Astrocyte of the cerebellum (primary cell): Measurements from ENCODE around the gene FEN1.

Experiments used
- DNase-seq: peaks from one replicate; pipeline ENCODE4 v3.0.0-alpha.2; 2011; ENCODE audit warnings: low read depth
- H3K4me3 ChIP-seq: 2 replicates; pipeline ENCODE4 v1.5.1; 2011; ENCODE audit warnings: mild to moderate bottlenecking, low read depth, low read length, moderate library complexity
- in situ Hi-C: cut with HindIII; loops from 2 replicates; pipeline ENCODE4 v1.10.0; 2017; ENCODE audit warnings: low sequenced_read_pairs
- TF ChIP-seq, protein P1 (sequence below): IDR thresholded peaks from 2 replicates; pipeline ENCODE4 v1.5.1; 2012; ENCODE audit warnings: low read length, low read depth, moderate library complexity, mild to moderate bottlenecking; ENCODE audit errors: missing control alignments

FEN1 gene

DNA sequence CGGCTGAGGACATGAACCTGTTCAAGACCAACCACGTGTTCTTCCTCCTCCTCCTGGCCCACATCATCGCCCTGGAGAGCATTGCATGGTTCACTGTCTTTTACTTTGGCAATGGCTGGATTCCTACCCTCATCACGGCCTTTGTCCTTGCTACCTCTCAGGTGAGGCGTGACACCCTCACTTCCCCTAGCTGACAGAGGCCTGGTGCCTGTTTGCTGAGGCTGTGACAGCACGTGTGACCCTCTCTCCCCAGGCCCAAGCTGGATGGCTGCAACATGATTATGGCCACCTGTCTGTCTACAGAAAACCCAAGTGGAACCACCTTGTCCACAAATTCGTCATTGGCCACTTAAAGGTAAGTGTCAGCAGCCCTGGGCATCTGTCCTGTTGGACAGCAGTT lies 47.7 kb downstream of the FEN1 start:
- in situ Hi-C loops, result no loop called here
- TF ChIP-seq, protein P1, sequence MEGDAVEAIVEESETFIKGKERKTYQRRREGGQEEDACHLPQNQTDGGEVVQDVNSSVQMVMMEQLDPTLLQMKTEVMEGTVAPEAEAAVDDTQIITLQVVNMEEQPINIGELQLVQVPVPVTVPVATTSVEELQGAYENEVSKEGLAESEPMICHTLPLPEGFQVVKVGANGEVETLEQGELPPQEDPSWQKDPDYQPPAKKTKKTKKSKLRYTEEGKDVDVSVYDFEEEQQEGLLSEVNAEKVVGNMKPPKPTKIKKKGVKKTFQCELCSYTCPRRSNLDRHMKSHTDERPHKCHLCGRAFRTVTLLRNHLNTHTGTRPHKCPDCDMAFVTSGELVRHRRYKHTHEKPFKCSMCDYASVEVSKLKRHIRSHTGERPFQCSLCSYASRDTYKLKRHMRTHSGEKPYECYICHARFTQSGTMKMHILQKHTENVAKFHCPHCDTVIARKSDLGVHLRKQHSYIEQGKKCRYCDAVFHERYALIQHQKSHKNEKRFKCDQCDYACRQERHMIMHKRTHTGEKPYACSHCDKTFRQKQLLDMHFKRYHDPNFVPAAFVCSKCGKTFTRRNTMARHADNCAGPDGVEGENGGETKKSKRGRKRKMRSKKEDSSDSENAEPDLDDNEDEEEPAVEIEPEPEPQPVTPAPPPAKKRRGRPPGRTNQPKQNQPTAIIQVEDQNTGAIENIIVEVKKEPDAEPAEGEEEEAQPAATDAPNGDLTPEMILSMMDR, result no peak
- no peak for DNase-seq
- H3K4me3 ChIP-seq, result no peak overlapping the region

DNA sequence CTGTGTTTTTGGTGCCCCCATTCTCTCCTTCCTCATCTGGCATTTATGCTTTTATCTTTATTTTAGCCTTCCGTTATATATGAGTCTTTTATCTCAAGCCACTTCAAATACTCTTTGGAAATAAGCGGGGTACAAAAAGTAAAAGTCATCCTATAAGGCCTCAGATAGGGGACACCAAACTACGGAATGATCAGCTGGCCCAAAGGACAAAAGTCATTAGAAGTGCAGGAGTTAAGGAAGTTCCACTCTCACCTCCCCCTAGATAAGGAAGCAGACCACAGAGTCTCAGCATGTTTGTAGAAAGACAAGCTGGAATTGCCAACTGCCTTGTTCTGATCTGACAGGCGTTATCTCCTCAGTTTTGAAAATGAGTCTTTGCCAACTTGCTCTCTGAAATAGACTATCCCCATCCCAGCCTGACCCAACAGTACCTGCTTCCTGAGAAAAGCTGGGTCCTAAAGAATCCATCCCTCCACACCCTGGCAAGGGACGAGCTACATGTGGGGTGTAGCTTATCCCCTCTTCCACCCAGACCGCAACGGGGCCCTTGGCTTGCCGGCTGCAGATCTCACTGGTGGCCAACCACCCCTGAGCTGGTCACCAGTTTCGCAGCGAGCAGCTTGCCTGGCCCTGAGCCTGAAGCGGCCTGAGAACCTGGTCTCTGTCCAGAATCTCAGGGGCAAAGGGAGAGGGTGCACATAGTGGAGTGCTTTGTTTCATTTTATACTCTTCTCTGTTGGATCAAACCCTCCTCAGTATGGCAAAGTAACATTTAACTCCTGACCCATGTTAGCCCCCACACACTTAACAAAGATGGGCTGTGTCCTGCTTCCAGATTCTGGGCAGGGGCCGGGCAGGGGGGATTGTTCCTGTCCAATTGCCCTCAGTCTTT lies 49.2 kb downstream of the FEN1 start:
- TF ChIP-seq, protein P1, result no peak
- in situ Hi-C loops, result no loop called here
- H3K4me3 ChIP-seq, result no peak overlapping the region
- no peak for DNase-seq

DNA sequence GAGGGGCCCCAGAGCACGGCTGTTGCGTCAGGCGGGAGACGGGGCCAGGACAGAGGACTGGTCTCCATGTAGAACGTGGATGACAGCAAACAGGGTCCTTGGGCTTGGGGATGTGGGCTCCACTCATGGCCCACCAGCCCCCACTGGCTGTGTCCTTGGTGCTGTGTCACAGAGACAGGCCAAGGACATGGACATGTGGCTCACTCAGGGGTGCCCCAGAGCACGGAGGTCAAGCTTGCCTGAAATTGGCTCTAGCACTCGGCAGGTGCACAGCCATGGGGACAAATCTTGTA lies 49.8 kb downstream of the FEN1 start:
- DNase-seq, result no peak

DNA sequence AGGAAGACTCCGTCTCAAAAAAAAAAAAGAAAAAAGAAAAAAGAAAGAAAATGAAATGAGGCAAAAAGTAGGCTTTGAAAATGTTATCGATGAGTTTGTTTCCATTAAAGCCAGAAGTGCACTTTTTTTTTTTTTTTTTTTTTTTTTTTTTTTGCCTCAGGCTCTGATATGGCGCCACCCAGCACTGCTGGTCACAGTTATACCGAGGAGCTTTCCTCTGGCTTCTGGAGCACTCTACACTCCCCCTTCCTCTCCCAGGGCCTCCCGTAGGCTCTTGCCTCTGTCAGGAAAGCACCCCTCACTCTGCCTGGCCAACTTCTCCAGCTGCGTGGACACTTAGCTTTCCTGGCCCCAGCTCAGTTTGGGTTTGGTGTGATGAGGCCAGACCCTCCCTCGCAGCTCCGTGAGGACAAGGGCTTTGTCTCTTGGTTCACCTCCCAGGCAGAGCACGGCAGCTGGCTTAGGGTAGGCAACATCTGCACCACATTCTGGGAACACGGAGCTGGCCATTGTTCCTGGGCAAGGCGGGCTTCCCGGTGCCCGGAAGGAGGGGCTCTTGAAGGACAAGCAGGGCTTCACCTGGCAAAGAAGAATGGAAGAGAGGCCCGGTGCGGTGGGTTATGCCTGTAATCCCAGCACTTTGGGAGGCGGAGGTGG lies 52.3 kb downstream of the FEN1 start:
- H3K4me3 ChIP-seq, result no peak overlapping the region
- in situ Hi-C loops, result no loop called here
- no peak for DNase-seq
- TF ChIP-seq, protein P1, result no peak

More for the DNA sequence above, 49.8 kb downstream of the FEN1 start:
- H3K4me3 ChIP-seq, result no peak overlapping the region
- in situ Hi-C loops, result no loop called here
- TF ChIP-seq, protein P1, result no peak

DNA sequence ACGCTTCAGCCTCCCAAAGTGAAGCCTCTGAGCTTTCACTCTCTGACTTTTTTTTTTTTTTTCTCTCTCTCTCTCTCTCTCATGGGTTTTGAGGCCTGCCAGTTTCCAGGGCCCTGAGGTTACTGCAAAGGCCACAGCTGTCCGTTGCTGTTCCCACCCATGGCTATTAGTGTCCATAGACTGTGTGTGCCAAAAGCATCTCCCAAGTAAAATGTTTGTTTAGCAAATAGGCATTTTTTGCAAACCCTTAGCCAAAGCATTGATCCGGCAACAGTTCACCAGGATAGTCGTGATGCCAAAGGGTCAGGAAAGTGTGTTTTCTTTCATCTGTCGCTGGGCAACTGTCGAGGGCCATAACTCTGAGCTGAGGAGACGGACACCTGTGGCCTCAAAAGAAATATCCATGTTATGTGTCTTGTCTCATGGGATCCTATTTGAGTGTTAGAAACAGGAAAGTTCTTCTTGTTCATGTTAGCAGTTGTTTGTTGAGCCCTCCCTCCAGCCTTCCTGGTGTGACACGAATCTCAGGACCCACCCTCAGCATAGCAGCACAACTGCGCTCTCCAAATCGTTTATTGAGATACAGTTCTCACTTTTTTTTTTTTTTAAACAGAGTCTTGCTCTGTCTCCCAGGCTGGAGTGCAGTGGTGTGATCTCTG lies 53.8 kb downstream of the FEN1 start:
- TF ChIP-seq, protein P1, result no peak
- DNase-seq, result no peak
- in situ Hi-C loops, result no loop called here
- no peak overlapping the region for H3K4me3 ChIP-seq
